Cardiac muscle cell (in vitro differentiated cells and primary cell): Measurements from ENCODE around the gene ZSCAN5A. TPM values are rescaled to one million over a fixed set of nuclear protein-coding genes. Genes with fewer than 3 reads are reported as not detected.
"Not testable (repeated sequence)": the region's sequence is repeated elsewhere in the genome, so short reads cannot be mapped to it uniquely, and the experiment has no call there.

Experiments used
- DNase-seq, 2 donors: peaks; one replicate each; pipeline versions ENCODE4 v3.0.0 to v3.0.0-alpha.2; 2010 to 2017; ENCODE audit warnings: low read depth in 1 of 2, low spot score in 1 of 2
- H3K27ac ChIP-seq: fragments of 200-600 bp; sonication (generic); 2 replicates; pipeline ENCODE4 v1.5.1; 2016
- H3K27me3 ChIP-seq: fragments of 200-600 bp; sonication (generic); 2 replicates; pipeline ENCODE4 v1.6.0; 2016; ENCODE audit warnings: control low read depth
- H3K36me3 ChIP-seq: fragments of 200-600 bp; sonication (generic); 2 replicates; pipeline ENCODE4 v1.5.1; 2016; ENCODE audit warnings: control low read depth
- H3K4me1 ChIP-seq: fragments of 200-600 bp; sonication (generic); 2 replicates; pipeline ENCODE4 v1.8.1; 2017; ENCODE audit warnings: low read depth, mild to moderate bottlenecking, mixed run types
- H3K4me3 ChIP-seq: fragments of 200-600 bp; sonication (generic); 2 replicates; pipeline ENCODE4 v1.5.1; 2016; ENCODE audit warnings: mild to moderate bottlenecking
- H3K9me3 ChIP-seq: fragments of 200-600 bp; sonication (generic); 2 replicates; pipeline ENCODE4 v1.5.1; 2017; ENCODE audit warnings: low read depth, mild to moderate bottlenecking, control low read depth
- CTCF ChIP-seq: IDR thresholded peaks from 2 replicates; pipeline ENCODE4 v1.5.1; 2012; ENCODE audit warnings: low read depth, mild to moderate bottlenecking, low read length
- polyA plus RNA-seq: library from polyadenylated mRNA; unstranded; fragments of >200 nt; fragmentation: Nextera tagmentation; extraction: Ambion mirVana; gene quantifications from 2 replicates; pipeline ENCODE4 v1.2.1, GENCODE V29; 2016
- total RNA-seq: library from RNA; depleted of rRNA; stranded (reverse); fragments of >200 nt; gene quantifications from 2 replicates; pipeline ENCODE4 v1.2.3, GENCODE V29; 2016

The ZSCAN5A gene
- total and polyA plus RNA-seq, 2 experiments from 2014 or later, result 2.9 to 14.2 TPM

GRCh38 chr19:56223481-56223880 lies 91.2 kb downstream of the ZSCAN5A start:
- no peaks in the 10 kb centered on the region for H3K27me3 ChIP-seq
- no peaks in the 10 kb centered on the region for H3K9me3 ChIP-seq
- DNase-seq, result no peak
- H3K36me3 ChIP-seq, result no peaks in the 10 kb centered on the region
- no peaks in the 10 kb centered on the region for H3K4me1 ChIP-seq
- TF ChIP-seq CTCF, result no peak
- no peak overlapping the region for H3K27ac ChIP-seq
- H3K4me3 ChIP-seq, result no peak overlapping the region

GRCh38 chr19:56222901-56223300 lies 91.7 kb downstream of the ZSCAN5A start:
- H3K4me3 ChIP-seq, result no peak overlapping the region
- no peaks in the 10 kb centered on the region for H3K4me1 ChIP-seq
- H3K27me3 ChIP-seq, result no peaks in the 10 kb centered on the region
- H3K36me3 ChIP-seq, result no peaks in the 10 kb centered on the region
- no peak for DNase-seq
- H3K9me3 ChIP-seq, result no peaks in the 10 kb centered on the region
- TF ChIP-seq CTCF, result no peak
- H3K27ac ChIP-seq, result no peak overlapping the region

- Histone ChIP-seq H3K27me3 (no peaks in the 10 kb centered on the region), H3K4me1 (no peaks in the 10 kb centered on the region), H3K36me3 (no peaks in the 10 kb centered on the region), H3K4me3 (no peak overlapping the region), H3K27ac (no peak overlapping the region), H3K9me3 (no peaks in the 10 kb centered on the region)
- DNase-seq, result no peak
- peak; percentile 5 for TF ChIP-seq CTCF
Measured at GRCh38 chr19:56221851-56222250, 92.8 kb downstream of the ZSCAN5A start.

GRCh38 chr19:56221442-56221841 lies 93.2 kb downstream of the ZSCAN5A start:
- H3K9me3 ChIP-seq, H3K4me1 ChIP-seq, H3K27me3 ChIP-seq, H3K27ac ChIP-seq, H3K4me3 ChIP-seq, H3K36me3 ChIP-seq: not testable (repeated sequence)
- DNase-seq, result peak; percentile 13 to 50
- peak; percentile 39 for TF ChIP-seq CTCF

- H3K4me3 ChIP-seq, result no peak overlapping the region
- H3K27ac ChIP-seq, result no peak overlapping the region
- no peaks in the 10 kb centered on the region for H3K36me3 ChIP-seq
- H3K27me3 ChIP-seq, result no peaks in the 10 kb centered on the region
- TF ChIP-seq CTCF, result no peak
- H3K4me1 ChIP-seq, result no peaks in the 10 kb centered on the region
- H3K9me3 ChIP-seq, result no peaks in the 10 kb centered on the region
- no peak for DNase-seq
Measured at GRCh38 chr19:56218961-56219360, 95.7 kb downstream of the ZSCAN5A start.
